ENCODE results near the gene FHOD3.

DNA sequence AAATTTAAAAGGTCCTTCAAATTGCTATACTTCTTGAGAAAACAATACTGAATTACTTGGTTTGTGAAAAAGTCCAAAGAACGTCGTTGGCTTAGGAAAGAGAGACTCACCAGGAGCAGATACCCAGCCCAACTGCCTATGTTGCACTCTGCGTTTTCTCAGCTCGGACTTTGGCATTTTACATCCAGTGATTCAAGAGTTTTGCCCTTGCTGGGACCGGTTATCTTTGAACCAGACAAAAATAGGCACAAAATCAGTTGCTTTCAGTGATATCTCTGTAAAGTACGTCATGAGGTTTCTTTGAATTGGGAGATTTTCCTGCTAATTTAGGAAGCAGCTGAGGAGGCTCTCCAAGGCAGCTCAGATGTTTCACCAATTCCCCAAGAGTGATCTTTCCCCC lies 29.3 kb downstream of the FHOD3 start:
- TF ChIP-seq, protein P1, sequence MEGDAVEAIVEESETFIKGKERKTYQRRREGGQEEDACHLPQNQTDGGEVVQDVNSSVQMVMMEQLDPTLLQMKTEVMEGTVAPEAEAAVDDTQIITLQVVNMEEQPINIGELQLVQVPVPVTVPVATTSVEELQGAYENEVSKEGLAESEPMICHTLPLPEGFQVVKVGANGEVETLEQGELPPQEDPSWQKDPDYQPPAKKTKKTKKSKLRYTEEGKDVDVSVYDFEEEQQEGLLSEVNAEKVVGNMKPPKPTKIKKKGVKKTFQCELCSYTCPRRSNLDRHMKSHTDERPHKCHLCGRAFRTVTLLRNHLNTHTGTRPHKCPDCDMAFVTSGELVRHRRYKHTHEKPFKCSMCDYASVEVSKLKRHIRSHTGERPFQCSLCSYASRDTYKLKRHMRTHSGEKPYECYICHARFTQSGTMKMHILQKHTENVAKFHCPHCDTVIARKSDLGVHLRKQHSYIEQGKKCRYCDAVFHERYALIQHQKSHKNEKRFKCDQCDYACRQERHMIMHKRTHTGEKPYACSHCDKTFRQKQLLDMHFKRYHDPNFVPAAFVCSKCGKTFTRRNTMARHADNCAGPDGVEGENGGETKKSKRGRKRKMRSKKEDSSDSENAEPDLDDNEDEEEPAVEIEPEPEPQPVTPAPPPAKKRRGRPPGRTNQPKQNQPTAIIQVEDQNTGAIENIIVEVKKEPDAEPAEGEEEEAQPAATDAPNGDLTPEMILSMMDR (conservative IDR thresholded peaks at IDR 0.05; ENCODE audit: low read depth, low read length), result no peak
- TF ChIP-seq POLR2A (IDR thresholded peaks at IDR 0.05; ENCODE audit: low read depth, low read length), result no peak
- no peak for TF ChIP-seq NFE2L2 (IDR thresholded peaks at IDR 0.05; ENCODE audit: low read depth, low read length)
- TF ChIP-seq MAFK (IDR thresholded peaks at IDR 0.05; ENCODE audit: low read depth, low read length), result no peak
- TF ChIP-seq RFX5 (IDR thresholded peaks at IDR 0.05; ENCODE audit: low read depth, low read length), result no peak
- no peak for TF ChIP-seq ELK1 (IDR thresholded peaks at IDR 0.05; ENCODE audit: borderline replicate concordance, low read depth, low read length)

Data from IMR-90 (cell line).